DMS53 treated with DMSO at 0.1 percent for 48 hours (cell line): ENCODE results near the gene ATG4C.
"Not testable (repeated sequence)": the region's sequence is repeated elsewhere in the genome, so short reads cannot be mapped to it uniquely, and the experiment has no call there.

Source experiments
- DNase-seq: peaks from one replicate; lab custom pipeline; 2025; ENCODE audit not compliant: unreplicated experiment; lab: John Stamatoyannopoulos, UW

ATG4C gene

DNA sequence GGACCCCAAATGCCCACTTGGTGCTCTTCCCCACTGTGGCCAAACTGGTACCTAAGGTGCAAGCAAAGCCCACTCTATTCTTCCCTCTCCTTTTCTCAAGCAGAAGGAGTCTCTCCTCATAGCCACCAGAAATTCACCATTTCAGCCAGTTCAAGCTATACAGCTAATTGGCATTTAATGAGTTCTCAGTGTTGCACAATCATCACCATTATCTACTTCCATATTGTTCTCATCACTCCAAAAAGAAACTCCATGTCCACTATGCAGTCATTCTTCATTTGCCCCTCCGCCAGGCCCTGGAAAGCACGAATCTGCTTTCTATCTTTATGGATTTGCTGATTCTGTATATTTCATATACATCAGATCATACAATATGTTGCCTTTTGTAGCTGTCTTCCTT is 9.9 kb upstream of the ATG4C start:
- no peak for DNase-seq

DNA sequence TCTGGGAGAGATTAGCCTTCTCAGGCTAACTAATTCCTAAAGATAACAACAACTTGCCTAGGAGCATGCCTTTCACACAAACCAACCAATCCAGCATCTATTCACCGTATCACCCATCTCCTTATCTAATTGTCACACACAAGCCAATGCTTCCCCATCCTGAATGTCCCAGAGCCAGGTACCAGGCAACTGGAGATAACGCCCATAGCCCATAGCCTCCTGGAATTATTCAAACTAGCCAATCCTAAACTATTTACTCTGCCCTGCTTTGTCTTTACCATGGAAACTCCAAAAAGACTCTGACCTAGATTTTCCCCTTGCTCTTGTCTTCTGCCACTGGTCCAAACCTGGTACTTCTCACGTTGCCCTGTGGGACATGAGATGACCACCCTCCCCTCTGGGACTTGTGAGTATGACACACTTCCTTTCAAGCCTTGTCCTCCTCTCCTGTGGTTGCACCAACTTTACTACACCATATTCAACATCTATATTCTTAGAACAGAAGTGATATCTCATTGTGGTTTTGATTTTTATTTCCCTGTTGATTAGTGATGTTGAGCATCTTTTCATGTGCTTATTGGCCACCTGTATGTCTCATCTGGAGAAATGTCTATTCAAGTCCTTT is 8.8 kb upstream of the ATG4C start:
- no peak for DNase-seq

DNA sequence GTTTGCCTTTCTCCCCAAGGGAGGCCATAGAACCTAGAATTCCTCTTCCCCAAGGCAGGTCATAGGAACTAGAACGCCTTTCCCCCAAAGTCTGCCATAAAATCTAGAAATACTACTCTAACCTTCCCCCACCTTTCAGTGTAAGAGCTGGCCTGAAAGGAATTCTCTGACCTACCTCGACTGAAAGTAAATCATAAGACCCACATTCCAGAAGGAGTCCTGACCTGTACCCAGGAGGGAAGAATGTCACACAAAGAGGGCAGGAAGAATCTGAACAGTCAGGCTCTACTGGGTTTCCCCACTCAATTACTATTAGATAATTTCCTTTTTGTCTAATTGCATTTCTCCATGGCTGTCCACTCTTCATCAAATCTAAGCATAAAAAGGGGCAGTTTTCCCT is 5.7 kb upstream of the ATG4C start:
- no peak for DNase-seq

DNA sequence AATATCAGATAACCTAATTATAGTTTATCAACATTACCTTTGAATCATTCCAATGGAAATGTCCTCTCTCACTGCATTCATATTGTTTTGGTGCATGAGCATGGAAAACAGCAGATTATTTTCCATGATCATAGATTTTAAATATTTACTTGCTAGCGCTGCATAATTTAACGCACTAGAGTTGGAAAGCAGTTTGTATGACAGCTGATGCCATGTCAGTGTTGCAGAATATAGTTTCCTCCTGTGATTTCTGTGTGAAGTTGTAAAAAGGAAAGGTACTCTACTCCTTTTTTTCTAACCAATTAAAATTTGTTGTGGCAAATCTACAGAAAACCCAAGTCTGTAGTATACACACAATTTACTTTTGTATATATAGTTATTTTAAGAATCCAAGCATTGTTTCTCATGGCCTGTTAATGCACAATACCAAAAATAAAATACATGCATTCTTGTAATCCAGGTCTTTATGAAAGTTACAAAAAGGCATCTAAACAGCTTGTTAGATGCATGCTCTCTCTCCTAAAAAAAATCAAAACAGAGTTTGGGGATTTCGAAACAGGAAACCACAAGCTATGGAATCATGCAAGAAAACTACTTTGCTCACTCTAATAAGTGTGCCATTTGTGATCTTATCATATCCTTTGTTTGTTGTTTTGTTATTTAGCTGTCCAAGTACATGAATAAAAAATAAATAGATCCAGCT is 1.9 kb upstream of the ATG4C start:
- DNase-seq: no peak

DNA sequence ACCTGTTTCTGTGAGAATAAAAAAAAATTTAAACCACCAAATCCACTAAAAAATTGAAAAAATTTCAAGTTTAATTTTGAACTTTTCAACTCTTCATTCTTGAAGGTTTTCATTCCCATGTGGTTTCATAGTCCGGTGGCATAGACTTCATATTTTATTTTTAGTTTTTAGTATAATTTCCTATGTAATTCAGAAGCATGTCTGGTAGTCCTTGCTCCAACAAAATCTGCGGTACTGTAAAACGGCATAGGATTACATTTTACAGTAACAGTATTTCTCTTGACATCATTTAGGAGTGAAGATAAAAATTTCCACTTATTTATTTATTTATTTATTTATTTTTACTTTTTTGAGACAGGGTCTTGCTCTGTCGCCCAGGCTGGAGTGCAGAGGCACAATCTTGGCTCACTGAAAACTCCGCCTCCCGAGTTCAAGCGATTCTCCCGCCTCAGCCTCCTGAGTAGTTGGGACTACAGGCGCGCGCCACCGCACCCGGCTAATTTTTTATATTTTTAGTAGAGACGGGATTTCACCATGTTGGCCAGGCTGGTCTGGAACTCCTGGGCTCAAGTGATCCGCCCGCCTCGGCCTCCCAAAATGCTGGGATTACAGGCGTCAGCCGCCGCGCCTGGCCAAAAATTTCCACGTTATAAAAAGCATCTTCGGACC is 1.3 kb upstream of the ATG4C start:
- not testable (repeated sequence) for DNase-seq

DNA sequence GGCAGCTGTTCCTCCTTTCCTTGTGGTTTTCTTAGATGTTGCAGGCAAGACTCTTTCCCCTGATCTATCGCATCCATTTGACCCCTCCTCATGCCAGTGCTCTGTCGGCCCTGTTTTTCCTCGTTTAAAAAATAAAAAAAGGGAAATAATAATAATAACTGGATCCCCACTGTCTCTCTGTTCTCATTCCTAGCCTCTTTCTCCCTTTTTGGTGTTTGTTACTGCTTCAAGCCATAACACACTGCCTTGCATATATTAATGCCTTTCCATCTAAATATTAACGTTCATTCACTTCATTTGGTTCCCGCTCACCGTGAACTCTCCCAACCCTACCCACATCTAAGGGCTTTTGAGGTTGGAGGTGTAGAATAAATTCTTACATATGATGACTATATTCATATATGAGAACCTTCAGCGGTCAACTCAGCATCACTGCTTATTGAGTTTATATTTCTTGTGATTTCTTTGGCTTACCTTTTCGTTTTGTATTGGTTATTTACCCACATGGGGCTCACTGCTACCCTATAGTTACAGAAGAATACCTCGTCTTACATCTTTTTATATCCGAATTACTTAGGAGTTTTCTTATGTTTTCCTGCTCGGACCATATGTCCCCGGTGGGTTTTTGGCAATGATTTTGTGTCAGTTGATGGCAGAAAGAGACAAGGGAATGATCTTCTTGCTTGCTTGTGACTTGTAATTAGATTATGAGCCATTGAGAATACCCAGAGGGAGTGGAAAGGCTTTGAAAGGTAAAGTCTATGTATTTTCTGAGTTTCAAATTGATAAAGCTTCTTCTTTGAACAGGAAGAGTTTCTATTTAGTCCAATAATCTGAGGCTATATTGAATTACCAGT is 805 bp downstream of the ATG4C start:
- DNase-seq: no peak

DNA sequence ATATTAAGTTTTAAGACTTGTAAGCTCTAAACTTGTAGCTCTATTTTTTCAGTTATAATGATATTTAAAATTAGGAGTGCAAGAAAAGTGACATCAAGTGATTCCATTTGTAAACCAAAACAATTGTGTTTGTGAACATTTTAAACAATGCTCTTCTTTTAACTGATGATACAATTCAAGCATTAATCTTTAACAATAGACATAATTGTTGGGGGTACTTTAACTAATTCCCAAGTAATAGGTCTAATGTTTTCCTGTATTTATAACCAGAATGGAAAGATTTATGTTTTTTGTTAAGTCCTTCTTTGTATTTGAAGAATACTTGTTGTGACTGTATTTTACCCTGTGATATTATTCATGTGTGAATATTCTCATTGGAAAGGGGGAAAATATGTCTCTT is 6.8 kb downstream of the ATG4C start:
- no peak for DNase-seq

DNA sequence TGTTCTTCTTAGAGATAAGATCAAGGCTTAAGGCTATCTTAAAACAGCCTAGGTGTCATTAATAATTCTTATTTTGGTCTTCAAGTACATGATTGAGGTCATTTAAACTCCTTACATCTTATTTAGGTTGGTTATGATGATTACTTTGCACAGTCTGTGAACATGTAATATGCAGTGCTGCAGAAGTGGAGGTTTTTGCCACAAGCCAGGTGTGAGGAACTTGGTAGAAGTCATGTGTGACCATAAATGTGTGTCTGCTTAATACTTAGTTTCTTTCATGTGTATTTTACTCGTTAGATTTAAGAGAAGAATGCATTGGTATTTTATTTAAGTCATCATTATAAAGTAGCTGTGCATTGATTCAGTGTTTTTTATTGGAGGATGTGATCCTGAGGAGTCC is 10.1 kb downstream of the ATG4C start:
- DNase-seq: no peak

DNA sequence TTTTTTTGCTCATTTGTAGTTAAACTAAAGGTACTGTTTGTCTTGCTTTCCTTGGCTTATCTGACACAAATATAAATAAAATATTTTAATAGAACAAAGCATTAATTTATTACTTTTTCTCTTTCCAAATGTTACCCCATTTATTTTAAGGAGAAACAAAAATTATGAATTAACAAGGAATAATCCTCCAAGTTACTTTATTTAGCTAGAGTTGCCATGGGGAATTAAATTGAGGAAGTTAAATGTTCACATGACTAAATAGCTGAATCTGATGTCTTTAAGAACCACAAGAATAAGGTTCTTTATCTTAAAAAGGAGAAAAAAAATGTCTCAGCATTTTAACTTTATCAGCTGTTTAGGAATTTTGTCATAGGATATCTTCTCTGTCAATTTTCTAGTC is 12.3 kb downstream of the ATG4C start:
- no peak for DNase-seq

DNA sequence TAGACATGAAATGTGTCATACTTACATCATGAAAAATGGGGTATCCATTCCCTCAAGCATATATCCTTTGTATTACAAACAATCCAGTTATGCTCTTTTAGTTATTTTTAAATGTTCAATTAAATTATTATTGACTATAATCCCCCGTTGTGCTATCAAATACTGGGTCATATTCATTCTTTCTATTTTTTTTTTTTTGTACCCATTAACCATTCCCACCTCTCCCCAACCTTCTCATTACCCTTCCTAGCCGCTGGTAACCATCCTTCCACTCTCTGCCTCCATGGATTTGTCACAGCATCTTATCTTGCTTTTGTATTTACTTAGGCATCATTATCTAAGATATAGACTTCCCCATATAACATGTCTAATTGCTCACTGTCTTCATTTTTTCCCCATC is 15.8 kb downstream of the ATG4C start:
- no peak for DNase-seq

DNA sequence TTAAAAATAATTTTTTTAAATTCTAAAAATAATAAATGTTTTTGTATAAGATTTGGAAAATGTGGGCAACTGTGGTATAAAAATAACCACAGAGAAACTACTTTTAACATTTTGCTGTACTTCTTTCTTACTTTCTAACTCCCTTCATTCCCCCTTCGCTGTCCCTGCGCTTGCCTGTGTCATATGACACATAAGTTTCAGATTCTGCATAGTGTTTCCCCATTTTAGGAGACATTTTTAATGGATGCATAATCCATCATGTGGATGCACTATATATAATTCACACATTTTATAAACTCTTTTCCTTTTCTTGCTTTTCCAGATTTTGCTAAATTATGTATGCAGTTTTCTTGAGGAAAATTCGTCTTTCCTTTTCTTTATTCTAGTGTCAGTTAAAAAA is 16.3 kb downstream of the ATG4C start:
- DNase-seq: no peak

DNA sequence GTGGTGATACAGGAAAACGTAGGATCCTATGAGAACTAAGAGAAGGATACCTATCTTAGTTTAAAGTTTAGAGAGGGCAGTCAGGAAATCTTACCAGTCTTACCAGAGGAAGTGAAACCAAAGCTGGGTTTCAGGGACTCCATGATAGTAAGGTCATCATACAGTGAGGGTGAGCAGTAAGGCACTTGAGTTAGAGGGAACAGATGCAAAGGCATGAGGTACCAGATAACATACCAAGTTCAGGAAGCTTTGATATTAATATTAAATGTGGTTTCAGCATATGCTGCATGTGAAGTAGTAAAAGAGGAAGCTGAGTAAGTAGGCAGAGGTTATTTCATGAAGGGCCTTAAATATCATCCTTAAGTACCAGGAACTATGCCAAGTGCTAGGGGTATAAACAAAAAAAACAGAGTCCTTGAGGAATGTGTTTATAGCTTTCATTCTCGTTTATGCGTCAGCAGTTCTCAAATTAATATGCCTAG is 16.9 kb downstream of the ATG4C start:
- DNase-seq: no peak

DNA sequence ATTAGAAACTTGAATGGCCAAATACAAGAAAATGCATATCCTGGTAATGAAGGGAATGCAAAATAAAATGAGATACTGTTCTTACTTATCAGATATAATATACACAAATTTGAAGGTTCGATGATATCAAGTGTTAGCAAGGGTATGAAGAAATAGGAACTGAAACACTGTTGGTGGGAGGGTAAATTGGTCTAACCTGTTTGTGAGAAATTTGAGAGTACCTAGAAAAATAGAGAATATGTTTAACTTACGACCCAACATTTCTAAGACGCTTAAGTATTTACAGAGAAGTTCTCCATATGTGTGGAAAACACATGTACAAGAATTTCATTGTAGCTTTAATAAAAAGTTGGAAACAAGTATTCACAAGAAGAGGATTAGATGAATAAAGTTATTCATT is 25.9 kb downstream of the ATG4C start:
- no peak for DNase-seq

DNA sequence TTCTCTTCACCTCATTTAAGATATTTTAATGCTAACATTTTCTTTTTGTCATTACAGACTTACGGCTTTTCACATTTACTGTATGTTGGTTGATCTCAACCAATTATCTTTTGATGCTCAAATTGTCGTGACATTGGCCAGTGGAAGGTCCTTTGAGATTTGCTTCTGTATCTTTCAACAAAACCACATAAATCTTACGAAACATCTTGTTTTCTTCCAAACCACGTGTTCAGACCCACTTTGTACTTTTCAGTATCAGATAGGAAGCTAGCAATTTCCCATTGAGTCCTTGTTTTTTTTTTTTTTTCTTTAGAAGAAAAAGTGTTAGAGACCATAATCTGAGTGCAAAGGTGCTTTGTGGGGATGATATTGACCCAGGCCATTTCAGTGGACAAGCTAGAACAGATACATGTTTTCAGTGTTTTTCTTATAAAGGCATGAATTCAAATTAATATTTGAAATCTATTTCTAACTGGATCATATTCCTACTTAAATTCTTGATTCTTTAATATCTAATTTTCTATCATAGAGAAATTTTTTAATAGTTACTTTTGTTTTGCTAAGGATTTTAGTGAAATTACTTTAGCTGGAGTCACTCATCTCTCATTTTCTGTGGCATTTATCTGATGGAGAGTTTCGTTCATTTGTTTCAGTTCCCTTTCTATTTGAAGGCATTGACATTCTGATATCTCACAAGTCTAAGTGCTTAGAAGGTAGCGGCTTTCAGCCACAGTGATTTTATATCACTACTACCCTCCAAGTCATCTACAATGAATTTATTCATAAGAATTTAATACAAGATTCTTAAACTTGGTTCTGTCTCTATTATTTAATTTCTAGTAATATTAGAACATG is 26.7 kb downstream of the ATG4C start:
- no peak for DNase-seq

DNA sequence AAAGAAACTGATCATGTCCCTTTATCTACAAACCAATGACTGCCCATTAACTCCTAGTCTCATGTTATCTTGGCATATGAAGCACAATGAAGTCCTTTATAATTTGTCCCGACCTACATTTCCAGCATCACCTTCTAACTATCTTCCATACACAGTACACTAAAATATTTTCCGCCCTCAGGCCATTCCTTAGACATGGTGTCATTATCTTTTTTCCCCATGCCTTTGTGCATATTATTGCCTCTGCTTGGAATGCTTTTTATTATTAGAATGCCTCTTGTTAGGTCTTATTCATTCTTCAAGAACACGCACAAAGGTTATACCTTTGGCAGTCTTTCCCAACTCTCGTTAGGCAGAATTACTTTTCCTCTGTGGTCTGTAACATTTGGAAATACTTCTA is 39.6 kb downstream of the ATG4C start:
- no peak for DNase-seq

DNA sequence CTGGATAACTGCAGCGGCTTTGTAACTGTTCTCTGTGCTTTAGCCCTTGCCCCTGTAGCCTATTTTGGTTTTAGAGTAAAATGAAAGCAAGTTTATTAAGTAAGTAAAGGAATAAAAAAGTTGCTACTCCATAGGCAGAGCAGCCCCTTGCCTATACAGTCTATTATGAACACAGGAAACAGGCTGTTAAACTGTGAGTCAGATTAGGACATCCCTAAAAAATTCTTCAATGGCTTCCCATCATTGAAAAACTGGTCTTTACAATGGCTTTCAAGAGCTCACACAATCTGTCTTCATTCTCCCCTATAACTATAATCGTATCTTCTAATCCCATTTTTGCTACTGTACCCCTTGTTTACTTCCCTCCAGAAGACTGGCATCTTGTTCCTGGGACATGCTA is 43.0 kb downstream of the ATG4C start:
- DNase-seq: no peak

DNA sequence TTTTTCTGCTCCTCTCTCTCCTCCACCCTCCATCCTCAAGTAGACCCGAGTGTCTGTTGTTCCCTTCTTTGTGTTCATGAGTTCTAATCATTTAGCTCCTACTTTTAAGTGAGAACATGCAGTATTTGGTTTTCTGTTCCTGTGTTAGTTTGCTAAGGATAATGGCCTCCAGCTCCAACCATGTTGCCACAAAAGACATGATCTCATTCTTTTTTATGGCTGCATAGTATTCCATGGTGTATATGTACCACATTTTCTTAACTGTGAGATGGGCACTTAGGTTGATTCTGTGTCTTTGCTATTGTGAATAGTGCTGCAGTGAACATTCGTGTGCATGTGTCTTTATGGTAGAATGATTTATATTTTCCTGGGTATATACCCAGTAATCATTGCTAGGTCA is 43.9 kb downstream of the ATG4C start:
- DNase-seq: not testable (repeated sequence)

DNA sequence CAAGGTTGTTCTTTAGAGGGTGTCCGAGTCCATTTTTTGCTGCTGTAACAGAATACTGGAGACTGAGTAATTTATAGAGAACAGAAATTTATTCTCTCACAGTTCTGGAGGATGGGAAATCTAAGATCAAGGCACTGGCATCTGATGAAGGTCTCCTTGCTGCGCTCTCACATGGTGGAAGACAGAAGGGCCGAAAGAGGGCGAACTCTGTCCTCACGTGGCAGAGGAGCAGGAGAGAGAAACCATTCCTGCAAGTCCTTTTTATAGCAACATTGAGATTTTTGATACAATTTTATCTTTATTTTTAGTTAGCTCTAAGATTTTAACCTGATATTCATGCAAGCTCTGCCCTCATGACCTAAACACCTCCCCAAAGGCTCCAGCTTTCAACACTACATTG is 48.3 kb downstream of the ATG4C start:
- DNase-seq: no peak

DNA sequence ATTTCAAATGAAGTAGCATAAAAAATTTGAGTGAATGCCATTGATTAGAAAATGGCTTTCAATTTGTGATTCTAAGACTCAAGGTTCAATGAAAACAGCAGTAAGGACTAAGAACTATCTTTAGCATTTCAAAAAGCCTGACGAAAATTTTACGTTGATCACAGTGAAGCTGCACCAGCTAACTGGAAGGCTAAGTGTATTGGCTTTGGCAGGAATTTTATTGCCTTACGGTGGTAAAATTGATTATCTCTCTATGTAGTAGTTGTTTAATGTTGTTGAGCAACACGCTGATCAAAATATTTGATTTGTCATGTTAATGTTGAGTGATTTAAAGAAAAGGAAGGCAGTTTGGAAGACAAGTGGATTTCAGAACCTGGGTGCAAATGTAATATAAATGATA is 49.6 kb downstream of the ATG4C start:
- no peak for DNase-seq

DNA sequence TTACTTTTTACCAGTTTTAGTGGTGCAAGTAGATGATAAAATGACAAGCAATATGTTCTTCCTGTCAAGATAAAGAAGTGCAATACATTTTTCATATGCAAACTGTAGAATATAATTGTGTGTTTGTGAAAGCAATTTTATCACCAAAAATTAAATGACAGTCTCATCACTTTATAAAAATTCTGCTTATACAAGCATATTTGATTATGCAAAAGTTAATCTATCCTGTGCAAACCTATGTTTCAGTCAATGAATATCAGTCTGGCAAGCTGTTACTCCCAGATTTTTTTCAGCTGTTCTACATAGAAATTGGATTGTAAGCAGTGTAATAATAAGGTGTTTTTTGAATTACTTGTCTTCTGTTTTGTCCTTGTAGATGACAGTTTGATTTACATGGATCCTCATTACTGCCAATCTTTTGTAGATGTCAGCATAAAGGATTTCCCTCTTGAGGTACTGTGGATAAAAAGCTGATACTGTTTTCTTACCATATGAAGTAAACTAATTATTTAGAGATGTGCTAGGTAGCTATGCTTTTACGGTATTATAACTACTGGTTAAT is 50.5 kb downstream of the ATG4C start:
- DNase-seq: no peak
